ENCODE measurements around the gene ITGB2.

Gene ITGB2

DNA sequence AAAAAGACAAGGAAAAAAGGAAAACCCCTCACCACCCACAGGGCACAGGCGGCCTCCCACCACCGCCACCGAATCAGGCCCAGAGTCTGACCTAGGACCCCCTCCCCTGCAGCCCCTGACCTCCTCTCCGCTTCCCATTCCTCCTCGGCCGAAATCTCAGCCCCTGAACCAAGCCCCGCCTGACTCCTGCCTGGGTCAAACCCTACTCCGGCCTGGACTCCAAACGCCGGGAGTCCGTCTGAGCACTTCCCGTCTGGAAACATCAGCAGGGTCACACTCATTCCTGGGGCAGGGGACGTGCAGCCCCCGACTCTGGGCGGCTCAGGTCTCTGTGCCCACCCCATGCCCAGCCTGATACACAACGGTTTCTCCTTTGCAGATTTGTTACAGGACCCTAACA, 76.4 kb downstream of the ITGB2 start:
- no peak for DNase-seq

DNA sequence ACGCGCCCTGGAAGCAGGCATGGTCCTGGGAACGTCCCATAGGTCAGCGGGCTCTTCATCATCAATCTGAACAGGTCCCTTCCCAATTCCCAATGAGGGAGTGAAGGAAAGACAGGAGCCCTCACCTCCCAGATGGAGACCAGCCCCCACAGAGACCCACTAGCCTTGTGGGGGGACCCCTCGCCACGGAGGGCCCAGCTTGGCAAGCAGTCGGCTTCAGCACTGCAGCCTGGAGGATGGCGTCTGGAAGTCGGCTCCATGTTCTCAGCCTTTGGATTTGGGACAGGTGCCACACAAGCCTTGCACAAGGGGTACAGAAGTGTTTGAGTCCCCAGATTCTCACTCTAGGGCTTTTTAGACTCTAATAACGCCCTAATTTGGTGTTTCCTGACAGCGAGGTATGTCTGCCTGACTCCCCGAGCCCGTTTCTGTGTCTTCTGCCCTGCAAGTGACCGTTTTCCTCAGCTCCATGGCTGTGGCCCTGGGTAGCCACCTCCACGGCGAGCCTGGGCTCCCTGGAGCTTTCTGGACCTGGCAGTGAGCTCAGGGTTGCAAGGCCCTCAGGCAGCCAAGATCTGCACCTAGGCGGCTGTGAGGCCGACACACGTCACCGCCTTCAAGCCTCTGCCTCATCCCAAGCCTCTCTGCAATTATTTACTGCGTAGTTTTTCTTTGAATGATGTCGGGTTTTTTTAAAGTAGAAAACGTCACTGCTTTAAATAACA, 77.8 kb downstream of the ITGB2 start:
- DNase-seq, result no peak

DNA sequence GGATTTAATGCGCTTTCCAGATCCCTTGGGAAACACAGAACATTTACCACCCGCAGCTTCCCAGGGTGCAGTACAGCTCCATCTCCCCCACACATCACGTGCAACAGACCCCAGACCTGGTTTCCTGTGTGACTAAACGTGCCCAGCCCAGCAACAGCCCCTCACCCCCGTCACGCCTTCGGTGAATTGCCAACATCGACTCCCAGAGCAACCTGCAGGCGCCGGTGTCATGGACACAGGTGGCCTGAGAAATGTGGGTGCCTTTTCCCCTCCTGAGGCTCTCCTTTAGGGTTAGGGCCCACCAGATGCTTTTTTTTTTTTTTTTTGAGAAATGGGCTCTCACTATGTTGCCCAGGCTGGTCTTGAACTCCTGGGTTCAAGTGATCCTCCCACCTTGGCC, 78.6 kb downstream of the ITGB2 start:
- DNase-seq, result no peak

DNA sequence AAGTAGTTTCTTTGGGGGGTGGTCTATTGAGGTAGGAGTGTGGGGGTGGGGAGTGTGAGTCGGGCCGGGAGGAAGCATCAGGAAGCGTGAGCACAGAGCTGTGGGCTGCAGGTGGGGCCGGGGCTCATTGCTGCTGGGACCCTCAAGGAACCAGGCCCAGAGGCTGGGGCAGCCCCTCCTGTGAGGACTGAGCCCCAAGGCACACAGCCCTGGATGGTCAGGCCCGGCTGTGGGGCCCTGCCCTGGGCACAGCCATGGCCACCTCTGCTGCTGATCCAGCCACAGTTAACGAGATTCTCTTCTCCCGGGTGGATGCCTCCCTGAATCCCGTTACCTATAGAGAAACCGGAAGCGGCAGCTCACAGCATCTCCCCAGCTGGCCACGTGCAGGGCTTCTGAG, 79.9 kb downstream of the ITGB2 start:
- DNase-seq, result no peak

DNA sequence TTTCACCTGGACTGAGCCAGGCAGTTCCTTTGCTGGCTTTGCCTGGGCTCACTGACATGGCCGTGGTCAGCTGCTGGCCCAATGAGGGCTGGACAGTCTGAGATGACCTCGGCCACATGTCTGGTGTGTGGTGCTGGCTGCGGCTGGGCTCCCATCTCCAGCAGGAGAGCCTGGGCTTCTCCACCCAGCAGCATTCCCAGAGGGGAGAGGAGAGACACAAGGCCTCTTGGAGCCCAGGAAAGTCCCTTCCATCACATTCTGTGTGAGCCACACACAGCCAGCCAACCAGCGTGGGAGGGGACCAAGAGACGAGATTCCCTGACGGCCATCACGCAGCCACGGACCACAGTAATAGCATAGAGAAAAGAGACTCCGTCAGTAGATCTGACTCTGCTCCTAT, 81.7 kb downstream of the ITGB2 start:
- no peak for DNase-seq

DNA sequence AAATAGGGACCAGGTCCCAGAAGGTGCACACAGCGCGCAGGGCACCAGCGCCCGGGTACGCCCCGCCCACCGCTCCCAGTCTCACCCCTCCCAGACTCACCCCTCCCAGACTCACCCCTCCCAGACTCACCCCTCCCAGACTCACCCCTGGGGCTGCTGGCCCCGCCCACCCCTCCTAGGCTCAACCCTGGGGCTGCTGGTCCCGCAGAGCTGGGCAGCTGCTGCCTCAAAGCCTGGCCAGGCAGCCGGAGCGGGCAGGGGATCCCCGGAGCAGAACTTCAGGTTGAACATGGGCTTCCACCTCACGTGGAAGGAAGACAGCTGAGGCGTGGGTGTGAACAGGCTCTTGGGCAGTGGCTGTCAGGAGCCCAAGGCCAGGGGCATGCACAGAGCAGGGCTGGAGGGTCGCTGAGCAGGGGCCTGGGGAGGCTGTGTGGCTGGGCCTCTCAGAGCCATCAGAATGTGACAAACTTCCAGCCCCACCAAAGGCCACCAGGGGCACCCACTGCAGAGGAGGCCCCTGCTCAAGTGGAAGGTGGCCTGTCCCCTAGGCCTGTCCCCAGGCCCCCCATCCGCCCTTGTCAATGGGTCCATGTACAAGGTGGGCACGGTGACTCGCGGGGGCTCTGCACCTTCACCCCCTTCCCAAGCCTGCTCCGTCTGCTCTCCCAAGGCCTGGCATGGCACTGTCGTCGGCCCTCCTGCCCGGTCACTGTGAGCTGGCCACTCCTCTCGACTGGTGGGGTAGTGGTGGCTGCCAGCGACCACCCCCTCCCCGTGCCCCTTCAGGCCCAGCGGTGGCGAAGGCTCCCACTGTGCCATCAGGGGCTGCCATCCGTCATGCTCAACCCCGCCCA, 82.4 kb downstream of the ITGB2 start:
- DNase-seq, result no peak

DNA sequence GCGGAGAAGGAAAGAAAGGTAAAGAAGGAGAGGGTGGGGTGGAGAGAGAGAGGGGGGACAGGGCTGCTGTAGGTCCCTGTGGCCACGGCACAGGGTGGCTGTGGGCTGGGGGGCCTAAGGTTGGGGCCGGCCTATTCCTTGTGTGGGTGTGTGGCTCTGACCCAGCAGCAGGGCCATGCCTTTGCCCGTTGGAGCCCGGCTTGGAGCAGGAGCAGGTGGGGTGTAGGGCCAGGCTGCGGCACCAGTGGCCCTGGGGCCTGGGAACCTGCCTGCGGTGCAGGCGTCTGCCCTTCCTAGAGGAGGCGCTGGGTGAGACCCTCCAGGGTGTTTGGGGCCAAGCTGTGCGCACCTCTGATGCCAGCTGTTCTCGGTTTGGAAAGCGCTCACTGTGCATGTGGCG, 83.2 kb downstream of the ITGB2 start:
- no peak for DNase-seq

DNA sequence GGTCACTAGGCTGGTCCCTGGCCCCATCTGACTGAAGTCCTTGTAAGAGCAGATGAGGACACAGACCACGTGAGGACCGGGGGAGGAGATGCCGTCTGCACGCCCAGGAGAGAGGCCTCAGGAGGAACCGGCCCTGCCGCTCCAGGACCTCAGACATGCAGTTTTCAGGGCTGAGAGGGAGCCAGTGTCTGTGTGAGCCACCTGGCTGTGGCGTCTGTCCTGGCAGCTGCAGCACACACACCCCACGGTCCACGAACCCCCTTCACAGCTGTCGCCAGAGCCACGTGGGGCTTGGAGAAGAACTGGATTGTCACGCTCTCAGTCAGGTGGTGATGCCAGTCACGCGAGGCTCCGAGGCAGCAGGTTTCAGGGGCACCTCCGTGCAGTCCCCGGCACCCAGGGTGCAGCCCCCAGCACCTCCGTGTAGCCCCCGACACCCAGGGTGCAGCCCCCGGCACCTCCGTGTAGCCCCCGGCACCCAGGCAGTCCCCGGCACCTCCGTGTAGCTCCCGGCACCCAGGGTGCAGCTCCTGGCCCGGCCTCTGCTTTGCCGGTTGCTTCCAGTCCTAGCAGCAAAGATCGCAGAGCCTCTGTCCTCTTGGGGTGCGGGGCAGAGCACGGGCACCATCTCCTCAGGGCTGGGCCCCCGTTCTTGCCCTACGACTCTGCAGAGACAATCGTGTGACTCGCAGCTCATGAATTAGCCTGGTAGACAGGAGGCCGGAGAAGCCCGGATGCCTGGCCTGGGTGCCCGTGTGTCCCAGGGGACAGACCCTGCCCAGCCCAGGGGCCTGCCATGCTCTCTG, 83.8 kb downstream of the ITGB2 start:
- no peak for DNase-seq

DNA sequence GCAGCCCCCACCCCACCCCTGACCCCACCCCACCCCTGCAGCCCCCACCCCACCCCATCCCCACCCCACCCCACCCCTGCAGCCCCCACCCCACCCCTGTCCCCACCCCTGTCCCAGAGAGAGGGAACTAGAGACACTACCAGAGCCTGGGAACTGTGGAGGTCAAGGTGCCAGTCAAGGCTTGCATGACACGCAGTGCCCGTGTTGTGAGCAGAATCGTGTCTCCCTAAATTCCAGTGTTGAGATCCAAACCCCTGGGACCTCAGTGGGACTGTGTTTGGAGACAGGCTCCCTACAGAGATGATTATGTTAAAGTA, 84.4 kb downstream of the ITGB2 start:
- no peak for DNase-seq

Measured in activated CD4-positive, alpha-beta T cell treated with anti-CD3 and anti-CD28 coated beads for 1 hour (primary cell).